HepG2 (cell line): ENCODE results near the gene MAN1C1.

ENCODE experiments used
- ETV6 ChIP-seq: sonication (generic); formaldehyde crosslinking; conservative IDR thresholded peaks from 2 replicates; pipeline ENCODE4 v1.4.0; 2020; ENCODE audit warnings: missing genetic modification reagents
- MTA3 ChIP-seq: sonication (generic); formaldehyde crosslinking; IDR thresholded peaks from 2 replicates; pipeline ENCODE4 v1.4.0; 2020; ENCODE audit warnings: missing genetic modification reagents
- NPAS2 ChIP-seq: sonication (generic); formaldehyde crosslinking; IDR thresholded peaks from 2 replicates; pipeline ENCODE4 v1.8.0; 2022; ENCODE audit warnings: mild to moderate bottlenecking, missing genetic modification reagents, borderline replicate concordance
- TF ChIP-seq, protein P1 (sequence below): sonication (generic); formaldehyde crosslinking; IDR thresholded peaks from 2 replicates; pipeline ENCODE4 v1.5.0; 2020; ENCODE audit warnings: mild to moderate bottlenecking, missing genetic modification reagents, moderate library complexity

DNA sequence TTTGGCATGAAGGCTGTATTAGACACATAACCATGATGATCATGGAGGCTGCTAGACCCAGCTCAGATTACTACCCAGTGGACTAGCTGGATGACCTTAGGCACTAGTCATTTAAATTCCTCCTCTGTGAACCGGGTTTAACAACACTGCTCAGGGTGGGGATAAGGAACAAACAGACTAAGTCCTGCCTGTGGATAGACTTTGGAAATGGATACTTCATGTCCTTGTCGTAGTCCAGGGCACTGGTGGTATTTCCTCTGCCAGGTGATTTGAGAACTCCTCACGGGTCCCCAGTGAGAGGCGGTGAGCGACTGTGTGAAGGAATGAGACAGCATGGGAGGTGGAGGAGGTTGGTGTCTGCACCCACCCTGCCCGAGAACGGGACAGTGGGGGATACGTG lies 110.5 kb downstream of the MAN1C1 start:
- TF ChIP-seq NPAS2 (CRISPR knock-in tag) (no peak), MTA3 (CRISPR knock-in tag) (no peak), ETV6 (no peak)
- TF ChIP-seq, protein P1, sequence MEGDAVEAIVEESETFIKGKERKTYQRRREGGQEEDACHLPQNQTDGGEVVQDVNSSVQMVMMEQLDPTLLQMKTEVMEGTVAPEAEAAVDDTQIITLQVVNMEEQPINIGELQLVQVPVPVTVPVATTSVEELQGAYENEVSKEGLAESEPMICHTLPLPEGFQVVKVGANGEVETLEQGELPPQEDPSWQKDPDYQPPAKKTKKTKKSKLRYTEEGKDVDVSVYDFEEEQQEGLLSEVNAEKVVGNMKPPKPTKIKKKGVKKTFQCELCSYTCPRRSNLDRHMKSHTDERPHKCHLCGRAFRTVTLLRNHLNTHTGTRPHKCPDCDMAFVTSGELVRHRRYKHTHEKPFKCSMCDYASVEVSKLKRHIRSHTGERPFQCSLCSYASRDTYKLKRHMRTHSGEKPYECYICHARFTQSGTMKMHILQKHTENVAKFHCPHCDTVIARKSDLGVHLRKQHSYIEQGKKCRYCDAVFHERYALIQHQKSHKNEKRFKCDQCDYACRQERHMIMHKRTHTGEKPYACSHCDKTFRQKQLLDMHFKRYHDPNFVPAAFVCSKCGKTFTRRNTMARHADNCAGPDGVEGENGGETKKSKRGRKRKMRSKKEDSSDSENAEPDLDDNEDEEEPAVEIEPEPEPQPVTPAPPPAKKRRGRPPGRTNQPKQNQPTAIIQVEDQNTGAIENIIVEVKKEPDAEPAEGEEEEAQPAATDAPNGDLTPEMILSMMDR (CRISPR knock-in tag) = no peak
